AG09309 (cell line): Measurements from ENCODE around the gene FSD1.
A peak's percentile ranks its signal among the peaks of the same experiment; 100 is the strongest.

ENCODE experiments used
- DNase-seq: peaks from one replicate; pipeline ENCODE4 v3.0.0-alpha.2; 2010; ENCODE audit warnings: low read depth
- H3K4me3 ChIP-seq: 2 replicates; pipeline ENCODE4 v1.5.1; 2011; ENCODE audit warnings: mild to moderate bottlenecking, low read depth, low read length, moderate library complexity; ENCODE audit not compliant: control insufficient read depth
- CTCF ChIP-seq: IDR thresholded peaks from 2 replicates; pipeline ENCODE4 v1.5.1; 2011; ENCODE audit warnings: mild to moderate bottlenecking, low read depth, low read length, inconsistent platforms; ENCODE audit not compliant: insufficient read depth, control insufficient read depth; ENCODE audit errors: missing control alignments

Gene FSD1

GRCh38 chr19:4352701-4353121 is 48.3 kb downstream of the FSD1 start:
- H3K4me3 ChIP-seq = no peak overlapping the region
- peak; percentile 93 for TF ChIP-seq CTCF
- DNase-seq = no peak

- no peak for TF ChIP-seq CTCF
- DNase-seq = no peak
- no peak overlapping the region for H3K4me3 ChIP-seq
These were observed 49.9 kb downstream of the FSD1 start for GRCh38 chr19:4354282-4354681.

DNA sequence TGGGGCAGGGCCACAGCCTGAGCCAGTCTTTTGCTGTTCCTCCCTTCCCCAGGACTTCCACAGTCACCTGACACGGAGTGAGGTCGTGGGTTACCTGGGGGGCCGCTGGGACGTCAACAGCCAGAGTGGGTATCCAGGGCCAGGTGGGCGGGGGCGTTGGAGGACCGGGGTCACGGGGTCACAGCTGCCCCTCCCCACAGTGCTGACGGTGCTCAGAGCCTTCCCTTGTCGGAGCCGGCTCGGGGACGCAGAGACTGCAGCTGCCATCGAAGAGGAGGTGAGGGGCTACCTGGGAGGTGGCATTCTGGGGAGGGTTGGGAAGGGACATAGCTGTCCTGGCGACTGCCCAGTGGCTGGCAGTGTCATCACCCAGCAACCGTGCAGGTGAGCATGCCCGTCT is 50.5 kb downstream of the FSD1 start:
- no peak for DNase-seq
- H3K4me3 ChIP-seq = no peak overlapping the region
- TF ChIP-seq CTCF = no peak

DNA sequence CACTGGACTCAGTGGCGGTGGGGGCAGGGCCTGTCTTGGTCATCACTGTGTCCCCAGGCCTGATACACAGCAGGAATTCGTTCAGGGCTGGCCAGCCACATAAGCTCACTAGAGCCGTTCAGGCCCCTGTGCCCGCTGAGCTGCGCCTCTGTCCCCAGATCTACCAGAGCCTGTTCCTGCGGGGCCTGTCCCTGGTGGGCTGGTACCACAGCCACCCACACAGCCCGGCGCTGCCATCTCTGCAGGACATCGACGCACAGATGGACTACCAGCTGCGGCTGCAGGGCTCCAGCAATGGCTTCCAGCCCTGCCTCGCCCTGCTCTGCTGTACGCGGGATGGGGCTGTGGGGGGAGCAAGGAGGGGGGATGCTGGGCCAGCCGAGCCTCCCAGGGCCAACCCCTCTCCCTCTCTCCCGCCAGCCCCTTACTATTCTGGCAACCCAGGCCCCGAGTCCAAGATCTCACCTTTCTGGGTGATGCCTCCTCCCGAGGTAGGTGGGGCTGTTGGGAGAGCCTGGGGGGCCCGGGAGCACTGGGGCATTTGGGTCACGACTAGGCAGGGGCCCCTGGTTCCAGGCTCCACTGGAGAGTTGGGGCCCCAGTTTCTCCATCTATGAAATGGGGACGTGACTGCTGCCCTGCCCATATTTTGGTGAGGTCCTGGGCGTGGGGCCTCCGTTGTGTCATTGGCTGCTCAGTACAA is 52.8 kb downstream of the FSD1 start:
- no peak for DNase-seq
- no peak for TF ChIP-seq CTCF
- H3K4me3 ChIP-seq = no peak overlapping the region

DNA sequence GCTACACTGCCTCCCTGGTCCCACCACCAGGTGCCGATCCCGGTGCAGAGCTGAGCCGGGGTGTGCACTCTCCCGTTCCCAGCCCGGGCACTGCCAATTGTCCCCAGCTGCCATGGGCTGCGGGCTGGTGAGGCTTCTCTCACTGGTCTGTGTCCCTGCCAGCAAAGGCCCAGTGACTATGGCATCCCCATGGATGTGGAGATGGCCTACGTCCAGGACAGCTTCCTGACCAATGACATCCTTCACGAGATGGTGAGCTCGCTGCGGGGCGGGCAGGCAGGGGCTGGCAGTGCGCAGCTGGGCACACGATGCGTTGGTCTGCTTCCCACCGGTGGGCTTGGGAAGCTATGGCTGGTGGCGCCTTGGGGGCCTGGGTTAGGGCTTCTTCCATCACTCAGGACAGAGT is 53.5 kb downstream of the FSD1 start:
- DNase-seq = no peak
- no peak for TF ChIP-seq CTCF
- no peak overlapping the region for H3K4me3 ChIP-seq

GRCh38 chr19:4358709-4359626 is 54.6 kb downstream of the FSD1 start:
- TF ChIP-seq CTCF = no peak
- no peak for DNase-seq
- H3K4me3 ChIP-seq = no peak overlapping the region
